HG03469 (cell line): ENCODE measurements around the gene SPAG16.
"Not testable (repeated sequence)": the region's sequence is repeated elsewhere in the genome, so short reads cannot be mapped to it uniquely, and the experiment has no call there.

ENCODE experiments used
- ATAC-seq: cut with Tn5 transposase; IDR thresholded peaks from one replicate; pipeline ENCODE4 v1.9.1; 2021; ENCODE audit warnings: mild to moderate bottlenecking, moderate library complexity, moderate number of reproducible peaks; ENCODE audit not compliant: unreplicated experiment

SPAG16 gene

GRCh38 chr2:213989207-213989606 lies 704.9 kb downstream of the SPAG16 start:
- no peak for ATAC-seq

GRCh38 chr2:213991453-213992108 lies 707.3 kb downstream of the SPAG16 start:
- ATAC-seq: no peak

- ATAC-seq: no peak
Measured at GRCh38 chr2:213995400-213996105, 711.3 kb downstream of the SPAG16 start.

- not testable (repeated sequence) for ATAC-seq
Measured at GRCh38 chr2:213998976-213999375, 714.7 kb downstream of the SPAG16 start.

- no peak for ATAC-seq
Measured at GRCh38 chr2:214004463-214004862, 720.2 kb downstream of the SPAG16 start.

GRCh38 chr2:214005337-214005736 lies 721.1 kb downstream of the SPAG16 start:
- no peak for ATAC-seq

GRCh38 chr2:214006601-214007000 lies 722.3 kb downstream of the SPAG16 start:
- ATAC-seq: no peak

- ATAC-seq: no peak
Measured at GRCh38 chr2:214011676-214012075, 727.4 kb downstream of the SPAG16 start.

GRCh38 chr2:214014551-214015220 lies 730.4 kb downstream of the SPAG16 start:
- no peak for ATAC-seq

- ATAC-seq: no peak
Measured at GRCh38 chr2:214019229-214019972, 735.1 kb downstream of the SPAG16 start.

GRCh38 chr2:214019973-214020345 lies 735.7 kb downstream of the SPAG16 start:
- ATAC-seq: no peak

GRCh38 chr2:214029190-214029589 lies 744.9 kb downstream of the SPAG16 start:
- ATAC-seq: no peak

GRCh38 chr2:214031566-214031965 lies 747.3 kb downstream of the SPAG16 start:
- ATAC-seq: no peak

- no peak for ATAC-seq
Measured at GRCh38 chr2:214034417-214034816, 750.2 kb downstream of the SPAG16 start.

- ATAC-seq: no peak
Measured at GRCh38 chr2:214035091-214035852, 751.0 kb downstream of the SPAG16 start.

- ATAC-seq: no peak
Measured at GRCh38 chr2:214035921-214036320, 751.7 kb downstream of the SPAG16 start.

- ATAC-seq: no peak
Measured at GRCh38 chr2:214038186-214038585, 753.9 kb downstream of the SPAG16 start.

GRCh38 chr2:214050731-214051130 lies 766.5 kb downstream of the SPAG16 start:
- no peak for ATAC-seq

GRCh38 chr2:214051585-214051984 lies 767.3 kb downstream of the SPAG16 start:
- ATAC-seq: no peak

GRCh38 chr2:214052235-214052634 lies 768.0 kb downstream of the SPAG16 start:
- ATAC-seq: no peak

- ATAC-seq: no peak
Measured at GRCh38 chr2:214057986-214058385, 773.7 kb downstream of the SPAG16 start.
